ENCODE measurements around the gene ADK. TPM values are rescaled to one million over a fixed set of nuclear protein-coding genes. Genes with fewer than 3 reads are reported as not detected.

Gene ADK
- total RNA-seq, 3 donors from 2014 or later = 27.2 to 50.8 (median 40.0) TPM

DNA sequence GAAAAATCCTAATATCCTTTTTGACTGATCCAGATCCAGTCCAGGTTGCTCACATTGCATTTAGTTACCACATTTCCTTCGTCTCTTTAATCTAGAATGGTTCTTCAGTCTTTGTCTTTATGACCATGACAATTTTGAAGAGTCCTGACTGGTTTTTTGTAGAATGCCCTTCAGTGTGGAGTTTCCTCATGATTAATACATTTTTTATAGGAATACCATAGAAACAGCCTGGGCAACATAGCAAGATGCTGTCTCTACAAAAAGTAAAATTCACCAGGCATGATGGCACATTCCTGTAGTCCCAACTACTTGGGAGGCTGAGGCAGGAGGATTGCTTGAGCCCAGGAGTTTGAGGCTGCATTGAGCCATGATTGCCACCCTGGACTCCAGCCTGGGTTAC is 390.4 kb downstream of the ADK start:
- no peaks in the 10 kb centered on the region for H3K36me3 ChIP-seq
- TF ChIP-seq POLR2AphosphoS5 (IDR thresholded peaks at IDR 0.05) = no peak
- intact Hi-C loops (cut with DNase I; ENCODE audit: low total_unique reads) = no loop called here

DNA sequence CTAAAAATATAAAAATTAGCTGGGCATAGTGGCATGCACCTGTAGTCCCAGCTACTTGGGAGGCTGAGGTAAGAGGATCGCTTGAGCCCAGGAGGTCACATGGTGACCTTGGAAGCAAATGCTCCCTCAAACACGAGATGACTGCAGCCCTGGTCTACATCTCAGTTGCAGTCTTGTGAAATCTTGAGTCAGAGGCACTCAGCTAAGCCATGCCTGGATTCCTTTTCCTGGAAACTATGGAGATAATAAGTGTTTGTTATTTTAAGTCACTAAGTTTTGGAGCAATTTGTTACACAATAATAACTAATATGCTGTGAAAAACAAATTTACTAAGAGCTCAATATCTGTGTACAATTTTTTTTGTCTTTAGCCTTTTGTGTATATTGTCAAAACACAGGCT is 391.1 kb downstream of the ADK start:
- Histone ChIP-seq H3K27me3 (no peaks in the 10 kb centered on the region), H3K9me3 (no peaks in the 10 kb centered on the region), H3K4me1 (no peaks in the 10 kb centered on the region), H3K36me3 (no peaks in the 10 kb centered on the region), H3K27ac (peak overlapping the region in 1 of 2 donors; percentile 14), H3K4me3 (no peak overlapping the region)
- TF ChIP-seq POLR2AphosphoS5 (IDR thresholded peaks at IDR 0.05) (peak in 2 of 3 donors; percentile 32 to 48), POLR2A (IDR thresholded peaks at IDR 0.05) (no peak)
- intact Hi-C loops (cut with DNase I; ENCODE audit: low total_unique reads) = no loop called here
- DNase-seq (ENCODE audit: low spot score in 2 of 2) = no peak

More for the DNA sequence above, 390.4 kb downstream of the ADK start:
- Histone ChIP-seq H3K4me3 (no peak overlapping the region), H3K27ac (no peak overlapping the region), H3K4me1 (no peaks in the 10 kb centered on the region), H3K9me3 (no peaks in the 10 kb centered on the region), H3K27me3 (no peaks in the 10 kb centered on the region)
- no peak for DNase-seq (ENCODE audit: low spot score in 2 of 2)

- Histone ChIP-seq H3K9me3 (no peaks in the 10 kb centered on the region), H3K4me1 (no peaks in the 10 kb centered on the region), H3K4me3 (no peak overlapping the region), H3K36me3 (no peaks in the 10 kb centered on the region), H3K27me3 (no peaks in the 10 kb centered on the region), H3K27ac (no peak overlapping the region)
- TF ChIP-seq POLR2A (IDR thresholded peaks at IDR 0.05) = no peak
- no peak for TF ChIP-seq POLR2AphosphoS5 (IDR thresholded peaks at IDR 0.05)
- TF ChIP-seq, protein P1, sequence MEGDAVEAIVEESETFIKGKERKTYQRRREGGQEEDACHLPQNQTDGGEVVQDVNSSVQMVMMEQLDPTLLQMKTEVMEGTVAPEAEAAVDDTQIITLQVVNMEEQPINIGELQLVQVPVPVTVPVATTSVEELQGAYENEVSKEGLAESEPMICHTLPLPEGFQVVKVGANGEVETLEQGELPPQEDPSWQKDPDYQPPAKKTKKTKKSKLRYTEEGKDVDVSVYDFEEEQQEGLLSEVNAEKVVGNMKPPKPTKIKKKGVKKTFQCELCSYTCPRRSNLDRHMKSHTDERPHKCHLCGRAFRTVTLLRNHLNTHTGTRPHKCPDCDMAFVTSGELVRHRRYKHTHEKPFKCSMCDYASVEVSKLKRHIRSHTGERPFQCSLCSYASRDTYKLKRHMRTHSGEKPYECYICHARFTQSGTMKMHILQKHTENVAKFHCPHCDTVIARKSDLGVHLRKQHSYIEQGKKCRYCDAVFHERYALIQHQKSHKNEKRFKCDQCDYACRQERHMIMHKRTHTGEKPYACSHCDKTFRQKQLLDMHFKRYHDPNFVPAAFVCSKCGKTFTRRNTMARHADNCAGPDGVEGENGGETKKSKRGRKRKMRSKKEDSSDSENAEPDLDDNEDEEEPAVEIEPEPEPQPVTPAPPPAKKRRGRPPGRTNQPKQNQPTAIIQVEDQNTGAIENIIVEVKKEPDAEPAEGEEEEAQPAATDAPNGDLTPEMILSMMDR (IDR thresholded peaks at IDR 0.05) = no peak
- no peak for DNase-seq (ENCODE audit: low spot score in 2 of 2)
- intact Hi-C loops (cut with DNase I; ENCODE audit: low total_unique reads) = no loop called here
Observed at GRCh38 chr10:74543276-74543675, 392.3 kb downstream of the ADK start.

GRCh38 chr10:74544106-74544505 is 393.1 kb downstream of the ADK start:
- no peak overlapping the region for H3K27ac ChIP-seq
- H3K9me3 ChIP-seq = no peaks in the 10 kb centered on the region
- H3K27me3 ChIP-seq = no peaks in the 10 kb centered on the region
- no peak overlapping the region for H3K4me3 ChIP-seq
- TF ChIP-seq POLR2A (IDR thresholded peaks at IDR 0.05) = no peak
- intact Hi-C loops (cut with DNase I; ENCODE audit: low total_unique reads) = no loop called here
- H3K4me1 ChIP-seq = no peaks in the 10 kb centered on the region
- DNase-seq (ENCODE audit: low spot score in 2 of 2) = no peak
- H3K36me3 ChIP-seq = no peaks in the 10 kb centered on the region

- no peak for DNase-seq (ENCODE audit: low spot score in 2 of 2)
- no peaks in the 10 kb centered on the region for H3K4me1 ChIP-seq
- H3K27me3 ChIP-seq = no peaks in the 10 kb centered on the region
- intact Hi-C loops (cut with DNase I; ENCODE audit: low total_unique reads) = no loop called here
- H3K27ac ChIP-seq = no peak overlapping the region
- no peak overlapping the region for H3K4me3 ChIP-seq
- no peaks in the 10 kb centered on the region for H3K9me3 ChIP-seq
- TF ChIP-seq POLR2A (IDR thresholded peaks at IDR 0.05) = no peak
- no peak for TF ChIP-seq POLR2AphosphoS5 (IDR thresholded peaks at IDR 0.05)
- TF ChIP-seq, protein P1 (IDR thresholded peaks at IDR 0.05) = no peak
- no peaks in the 10 kb centered on the region for H3K36me3 ChIP-seq
Observed at GRCh38 chr10:74548676-74549075, 397.7 kb downstream of the ADK start.

GRCh38 chr10:74556072-74556705 is 405.2 kb downstream of the ADK start:
- TF ChIP-seq POLR2AphosphoS5 (IDR thresholded peaks at IDR 0.05) = no peak
- TF ChIP-seq POLR2A (IDR thresholded peaks at IDR 0.05) = no peak
- TF ChIP-seq, protein P1 (IDR thresholded peaks at IDR 0.05) = no peak
- Histone ChIP-seq H3K27me3 (no peaks in the 10 kb centered on the region), H3K9me3 (no peaks in the 10 kb centered on the region), H3K4me3 (no peak overlapping the region), H3K27ac (no peak overlapping the region), H3K4me1 (no peaks in the 10 kb centered on the region), H3K36me3 (no peaks in the 10 kb centered on the region)
- DNase-seq (ENCODE audit: low spot score in 2 of 2) = no peak
- intact Hi-C loops (cut with DNase I; ENCODE audit: low total_unique reads) = no loop called here

Measured in breast epithelium (tissue), 4 donors.